OCI-LY1 (cell line): ENCODE measurements around the gene LAMTOR4.

ENCODE experiments used
- EZH2 ChIP-seq: fragments of 200-600 bp; sonication (generic), shearing (Covaris generic); IDR thresholded peaks from 2 replicates; pipeline ENCODE4 v1.8.0; 2017; ENCODE audit warnings: borderline replicate concordance, mixed run types, mild to moderate bottlenecking, antibody characterized with exemption, low read length, moderate library complexity, mixed read lengths
- TF ChIP-seq, protein P1 (sequence below): fragments of 200-600 bp; sonication (generic), shearing (Covaris generic); IDR thresholded peaks from 2 replicates; pipeline ENCODE4 v1.5.1; 2017; ENCODE audit warnings: mild to moderate bottlenecking, antibody characterized with exemption, low read length, moderate library complexity, mixed read lengths

- TF ChIP-seq, protein P1, sequence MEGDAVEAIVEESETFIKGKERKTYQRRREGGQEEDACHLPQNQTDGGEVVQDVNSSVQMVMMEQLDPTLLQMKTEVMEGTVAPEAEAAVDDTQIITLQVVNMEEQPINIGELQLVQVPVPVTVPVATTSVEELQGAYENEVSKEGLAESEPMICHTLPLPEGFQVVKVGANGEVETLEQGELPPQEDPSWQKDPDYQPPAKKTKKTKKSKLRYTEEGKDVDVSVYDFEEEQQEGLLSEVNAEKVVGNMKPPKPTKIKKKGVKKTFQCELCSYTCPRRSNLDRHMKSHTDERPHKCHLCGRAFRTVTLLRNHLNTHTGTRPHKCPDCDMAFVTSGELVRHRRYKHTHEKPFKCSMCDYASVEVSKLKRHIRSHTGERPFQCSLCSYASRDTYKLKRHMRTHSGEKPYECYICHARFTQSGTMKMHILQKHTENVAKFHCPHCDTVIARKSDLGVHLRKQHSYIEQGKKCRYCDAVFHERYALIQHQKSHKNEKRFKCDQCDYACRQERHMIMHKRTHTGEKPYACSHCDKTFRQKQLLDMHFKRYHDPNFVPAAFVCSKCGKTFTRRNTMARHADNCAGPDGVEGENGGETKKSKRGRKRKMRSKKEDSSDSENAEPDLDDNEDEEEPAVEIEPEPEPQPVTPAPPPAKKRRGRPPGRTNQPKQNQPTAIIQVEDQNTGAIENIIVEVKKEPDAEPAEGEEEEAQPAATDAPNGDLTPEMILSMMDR, result no peak
- TF ChIP-seq EZH2, result no peak
Observed at GRCh38 chr7:100147278-100147677, 1.4 kb upstream of the LAMTOR4 start.
